ENCODE data around the gene CCNK. TPM values are rescaled to one million over a fixed set of nuclear protein-coding genes. Genes with fewer than 3 reads are reported as not detected.

CCNK gene
- total and polyA plus RNA-seq, 4 donors: 17.0 to 91.9 (median 33.5) TPM

DNA sequence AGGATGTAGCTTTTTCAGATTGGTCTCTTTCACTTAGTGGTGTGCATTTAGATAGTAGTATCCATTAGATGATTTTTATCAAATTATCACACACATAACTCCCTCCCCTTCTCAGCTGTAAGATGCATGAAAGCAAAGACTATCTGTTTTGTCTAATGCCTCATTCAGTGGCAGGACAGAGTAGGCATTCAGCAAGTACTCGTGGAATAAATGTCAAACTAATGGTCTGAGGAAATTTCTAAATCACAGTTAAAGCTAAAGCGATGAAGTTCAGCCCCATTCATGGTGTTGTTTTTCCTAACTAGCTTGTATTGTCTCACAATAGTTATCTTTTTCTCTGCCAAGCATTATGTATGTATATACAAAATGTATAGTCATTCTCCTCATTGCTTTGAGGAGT, 16.1 kb downstream of the CCNK start:
- Histone ChIP-seq H3K27ac (ENCODE audit: low read depth in 1 of 2, low read length in 1 of 2) (no peak overlapping the region), H3K9me3 (ENCODE audit: control insufficient read depth in 4 of 4, insufficient read depth in 3 of 4, low read length in 3 of 4) (no peaks in the 10 kb centered on the region), H3K4me3 (no peak overlapping the region), H3K36me3 (ENCODE audit: control insufficient read depth in 4 of 4, insufficient read depth in 4 of 4, low read length in 4 of 4) (peaks cover 34 to 54% (median 41%) of the 10 kb centered on the region in 4 donors), H3K4me1 (ENCODE audit: control insufficient read depth in 5 of 5, insufficient read depth in 5 of 5, low read length in 5 of 5) (peaks cover 0 to 4% (median 0%) of the 10 kb centered on the region in 5 donors), H3K9ac (ENCODE audit: insufficient read depth in 1 of 2, low read length in 2 of 2) (no peak overlapping the region), H3K27me3 (ENCODE audit: control insufficient read depth in 3 of 3, insufficient read depth in 3 of 3, low read length in 2 of 3) (no peaks in the 10 kb centered on the region)
- no peak for ATAC-seq (ENCODE audit: insufficient read depth, low FRiP score)
- DNase-seq: no peak
- 96 to 97% methylated on average over 2 of the region's 2 CpGs for WGBS, 2 donors
- TF ChIP-seq, protein P1, sequence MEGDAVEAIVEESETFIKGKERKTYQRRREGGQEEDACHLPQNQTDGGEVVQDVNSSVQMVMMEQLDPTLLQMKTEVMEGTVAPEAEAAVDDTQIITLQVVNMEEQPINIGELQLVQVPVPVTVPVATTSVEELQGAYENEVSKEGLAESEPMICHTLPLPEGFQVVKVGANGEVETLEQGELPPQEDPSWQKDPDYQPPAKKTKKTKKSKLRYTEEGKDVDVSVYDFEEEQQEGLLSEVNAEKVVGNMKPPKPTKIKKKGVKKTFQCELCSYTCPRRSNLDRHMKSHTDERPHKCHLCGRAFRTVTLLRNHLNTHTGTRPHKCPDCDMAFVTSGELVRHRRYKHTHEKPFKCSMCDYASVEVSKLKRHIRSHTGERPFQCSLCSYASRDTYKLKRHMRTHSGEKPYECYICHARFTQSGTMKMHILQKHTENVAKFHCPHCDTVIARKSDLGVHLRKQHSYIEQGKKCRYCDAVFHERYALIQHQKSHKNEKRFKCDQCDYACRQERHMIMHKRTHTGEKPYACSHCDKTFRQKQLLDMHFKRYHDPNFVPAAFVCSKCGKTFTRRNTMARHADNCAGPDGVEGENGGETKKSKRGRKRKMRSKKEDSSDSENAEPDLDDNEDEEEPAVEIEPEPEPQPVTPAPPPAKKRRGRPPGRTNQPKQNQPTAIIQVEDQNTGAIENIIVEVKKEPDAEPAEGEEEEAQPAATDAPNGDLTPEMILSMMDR (IDR thresholded peaks at IDR 0.05; ENCODE audit: control extremely low read depth, extremely low read depth): no peak

DNA sequence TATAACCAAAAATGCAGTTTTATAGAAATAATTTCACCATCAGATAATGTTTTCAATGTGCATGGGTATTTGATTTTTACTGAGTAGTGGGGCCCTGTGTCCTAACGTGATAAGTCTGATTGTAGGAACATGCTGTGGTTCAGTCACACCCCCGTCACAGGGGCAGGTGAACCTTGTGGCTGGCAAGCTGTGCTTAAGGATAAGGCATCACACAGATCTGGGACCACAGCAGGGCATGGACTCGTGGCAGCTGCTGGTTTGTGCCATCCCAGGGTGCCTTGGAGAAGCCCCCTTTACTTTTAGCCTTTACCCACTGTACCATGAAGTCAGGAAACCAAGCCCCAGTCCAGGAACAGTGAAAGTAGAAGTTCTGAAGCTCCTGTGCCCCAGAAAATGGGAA, 16.7 kb downstream of the CCNK start:
- TF ChIP-seq, protein P1 (IDR thresholded peaks at IDR 0.05; ENCODE audit: control extremely low read depth, extremely low read depth): no peak
- Histone ChIP-seq H3K4me1 (ENCODE audit: control insufficient read depth in 5 of 5, insufficient read depth in 5 of 5, low read length in 5 of 5) (peaks cover 0 to 4% (median 0%) of the 10 kb centered on the region in 5 donors), H3K9ac (ENCODE audit: insufficient read depth in 1 of 2, low read length in 2 of 2) (no peak overlapping the region), H3K4me3 (no peak overlapping the region), H3K36me3 (ENCODE audit: control insufficient read depth in 4 of 4, insufficient read depth in 4 of 4, low read length in 4 of 4) (peaks cover 36 to 51% (median 44%) of the 10 kb centered on the region in 4 donors), H3K27me3 (ENCODE audit: control insufficient read depth in 3 of 3, insufficient read depth in 3 of 3, low read length in 2 of 3) (no peaks in the 10 kb centered on the region), H3K27ac (ENCODE audit: low read depth in 1 of 2, low read length in 1 of 2) (no peak overlapping the region), H3K9me3 (ENCODE audit: control insufficient read depth in 4 of 4, insufficient read depth in 3 of 4, low read length in 3 of 4) (no peaks in the 10 kb centered on the region)
- no peak for ATAC-seq (ENCODE audit: insufficient read depth, low FRiP score)
- no peak for DNase-seq
- WGBS, 2 donors: 92 to 98% methylated on average over 3 of the region's 3 CpGs

DNA sequence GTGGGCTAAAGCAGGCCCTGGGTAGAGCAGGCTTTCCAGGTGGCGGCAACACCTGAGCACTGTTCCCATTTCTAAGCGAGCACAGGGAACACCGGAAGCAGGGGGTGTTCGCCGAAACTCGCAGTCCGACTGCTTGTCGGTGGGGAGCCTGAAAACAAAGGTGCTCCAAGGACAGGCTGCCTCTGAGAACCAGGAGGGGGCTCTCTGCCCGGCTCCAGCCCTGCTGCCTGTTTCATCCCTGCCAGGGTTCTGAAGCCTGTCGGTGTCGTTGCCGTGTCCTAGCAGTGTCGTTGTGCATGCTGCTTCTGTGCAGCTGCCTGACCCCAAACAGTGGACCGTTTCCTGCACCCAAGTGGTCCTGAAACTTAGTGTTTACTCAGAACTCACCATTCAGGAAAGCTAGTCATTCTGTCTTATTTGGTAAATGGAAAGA, 21.8 kb downstream of the CCNK start:
- H3K9ac ChIP-seq (ENCODE audit: insufficient read depth in 1 of 2, low read length in 2 of 2): no peak overlapping the region
- whole genome bisulfite sequencing, 2 donors: 87 to 91% methylated on average over 14 of the region's 14 CpGs
- peaks cover 32 to 44% (median 37%) of the 10 kb centered on the region in 4 donors for H3K36me3 ChIP-seq (ENCODE audit: control insufficient read depth in 4 of 4, insufficient read depth in 4 of 4, low read length in 4 of 4)
- no peak for ATAC-seq (ENCODE audit: insufficient read depth, low FRiP score)
- no peak overlapping the region for H3K4me3 ChIP-seq
- no peaks in the 10 kb centered on the region for H3K27me3 ChIP-seq (ENCODE audit: control insufficient read depth in 3 of 3, insufficient read depth in 3 of 3, low read length in 2 of 3)
- TF ChIP-seq, protein P1 (IDR thresholded peaks at IDR 0.05; ENCODE audit: control extremely low read depth, extremely low read depth): no peak
- no peak for DNase-seq
- no peak overlapping the region for H3K27ac ChIP-seq (ENCODE audit: low read depth in 1 of 2, low read length in 1 of 2)
- peaks cover 0 to 16% (median 4%) of the 10 kb centered on the region in 5 donors for H3K4me1 ChIP-seq (ENCODE audit: control insufficient read depth in 5 of 5, insufficient read depth in 5 of 5, low read length in 5 of 5)
- H3K9me3 ChIP-seq (ENCODE audit: control insufficient read depth in 4 of 4, insufficient read depth in 3 of 4, low read length in 3 of 4): no peaks in the 10 kb centered on the region
